Measurements from ENCODE around the gene RPL22. TPM values are rescaled to one million over a fixed set of nuclear protein-coding genes. Genes with fewer than 3 reads are reported as not detected.

The RPL22 gene
- total and polyA plus RNA-seq, 12 donors = 223 to 639 (median 277) TPM

DNA sequence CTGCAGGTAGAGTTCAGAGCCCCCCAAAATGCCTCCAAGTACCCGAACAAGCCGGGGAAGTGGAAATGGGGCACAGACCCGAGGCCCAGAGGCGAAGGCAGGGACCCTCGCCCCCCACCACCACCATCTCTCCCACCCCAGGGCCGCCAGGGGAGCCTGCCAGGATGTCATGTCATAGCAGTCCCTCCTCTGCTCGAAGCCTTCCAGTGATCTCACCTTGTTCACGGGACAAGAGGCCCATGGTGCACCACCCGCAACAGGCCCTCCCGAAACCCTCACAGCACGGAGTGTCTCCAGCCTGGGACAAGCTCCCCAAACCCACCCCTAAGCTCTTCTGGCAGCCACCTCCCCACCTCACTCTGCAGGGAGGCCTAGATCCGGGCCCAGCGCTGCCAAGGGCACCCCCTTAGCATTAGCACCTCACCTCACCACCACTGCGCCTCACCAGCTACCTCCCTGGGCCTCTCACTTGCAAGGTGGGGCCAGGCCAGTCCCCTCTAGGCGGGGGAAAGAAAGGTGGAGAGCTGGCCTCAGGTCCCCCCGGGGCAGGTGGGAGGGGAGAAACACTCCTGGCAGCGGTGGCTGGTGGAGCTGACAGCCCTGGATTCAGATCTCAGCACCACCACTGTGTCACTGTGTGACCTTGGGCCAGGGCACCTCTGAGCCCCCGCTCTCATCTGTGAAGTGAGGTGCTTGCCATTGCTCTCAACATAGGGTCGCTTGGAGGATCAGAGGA, 32.6 kb downstream of the RPL22 start:
- DNase-seq (no peak), ATAC-seq (no peak)
- Histone ChIP-seq H3K27me3 (peaks cover 0 to 81% (median 46%) of the 10 kb centered on the region in 7 donors), H3K4me1 (no peaks in the 10 kb centered on the region), H3K4me3 (no peak overlapping the region), H3K36me3 (no peaks in the 10 kb centered on the region), H3K9me3 (no peaks in the 10 kb centered on the region), H3K27ac (no peak overlapping the region)
- TF ChIP-seq CTCF (IDR thresholded peaks at IDR 0.05) = no peak
- WGBS, 2 donors = 81 to 82% methylated on average over 19 of the region's 19 CpGs
- intact Hi-C loops (cut with DNase I) = no loop called here

DNA sequence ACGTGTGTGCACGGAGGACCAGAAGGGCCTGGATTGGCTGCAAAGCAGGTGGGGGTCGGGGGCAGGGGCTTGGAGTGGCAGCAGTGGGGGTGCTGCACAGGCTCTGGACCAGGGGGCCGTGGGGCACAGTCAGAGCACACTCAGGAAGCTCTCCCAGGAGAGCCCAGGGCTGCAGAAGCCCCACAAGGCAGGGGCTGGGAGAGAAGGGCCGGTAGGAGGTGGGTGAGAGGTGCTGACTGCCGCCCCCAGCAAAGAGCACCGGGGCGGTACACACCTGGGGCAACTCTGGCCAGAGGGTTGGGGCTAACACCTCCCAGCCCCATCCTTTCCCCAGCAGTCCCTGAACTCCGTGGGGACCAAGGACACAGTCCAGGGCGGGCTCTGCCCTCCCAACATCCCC, 33.2 kb downstream of the RPL22 start:
- WGBS, 2 donors = 60 to 69% methylated on average over 10 of the region's 10 CpGs
- intact Hi-C loops (cut with DNase I) = no loop called here
- ATAC-seq = no peak

DNA sequence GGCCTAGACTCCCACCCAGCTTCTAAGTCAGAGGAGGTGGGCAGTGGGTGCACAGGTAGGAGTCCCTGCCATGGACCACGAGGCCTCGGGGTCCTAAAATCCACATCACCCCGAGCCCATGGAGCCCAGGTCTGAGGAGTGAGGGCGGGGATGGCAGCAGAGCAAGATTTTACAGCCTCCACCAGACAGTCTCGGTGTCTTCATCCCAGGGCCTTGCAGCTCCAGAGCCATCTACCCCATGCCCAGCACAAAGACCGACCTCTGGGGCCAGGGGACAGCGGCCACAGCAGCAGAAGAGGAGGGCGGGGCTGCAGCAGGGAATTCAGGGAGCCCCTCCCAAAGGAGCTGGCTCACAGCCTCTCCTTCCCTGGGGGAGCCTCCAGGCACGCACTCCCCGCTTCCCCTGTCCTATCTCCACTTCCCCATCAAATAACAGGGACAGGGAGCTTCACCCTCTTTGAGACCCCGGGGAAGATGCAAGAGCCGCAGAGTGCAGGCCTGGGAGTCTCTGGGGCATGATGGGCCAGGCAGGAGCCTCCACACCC, 33.9 kb downstream of the RPL22 start:
- Histone ChIP-seq H3K27me3 (peaks cover 0 to 81% (median 48%) of the 10 kb centered on the region in 7 donors), H3K9me3 (no peaks in the 10 kb centered on the region), H3K27ac (no peak overlapping the region), H3K4me1 (peaks cover 0 to 7% (median 0%) of the 10 kb centered on the region in 9 donors), H3K36me3 (no peaks in the 10 kb centered on the region), H3K4me3 (no peak overlapping the region)
- DNase-seq = no peak
- WGBS, 2 donors = 68 to 73% methylated on average over 12 of the region's 12 CpGs
- no peak for TF ChIP-seq CTCF (IDR thresholded peaks at IDR 0.05)
- intact Hi-C loops (cut with DNase I) = no loop called here
- no peak for ATAC-seq

More for the DNA sequence above, 33.2 kb downstream of the RPL22 start:
- Histone ChIP-seq H3K27ac (no peak overlapping the region), H3K4me1 (peaks cover 0 to 1% (median 0%) of the 10 kb centered on the region in 9 donors), H3K36me3 (no peaks in the 10 kb centered on the region), H3K4me3 (no peak overlapping the region), H3K9me3 (no peaks in the 10 kb centered on the region), H3K27me3 (peaks cover 0 to 81% (median 46%) of the 10 kb centered on the region in 7 donors)
- no peak for DNase-seq
- TF ChIP-seq CTCF (IDR thresholded peaks at IDR 0.05) = no peak

DNA sequence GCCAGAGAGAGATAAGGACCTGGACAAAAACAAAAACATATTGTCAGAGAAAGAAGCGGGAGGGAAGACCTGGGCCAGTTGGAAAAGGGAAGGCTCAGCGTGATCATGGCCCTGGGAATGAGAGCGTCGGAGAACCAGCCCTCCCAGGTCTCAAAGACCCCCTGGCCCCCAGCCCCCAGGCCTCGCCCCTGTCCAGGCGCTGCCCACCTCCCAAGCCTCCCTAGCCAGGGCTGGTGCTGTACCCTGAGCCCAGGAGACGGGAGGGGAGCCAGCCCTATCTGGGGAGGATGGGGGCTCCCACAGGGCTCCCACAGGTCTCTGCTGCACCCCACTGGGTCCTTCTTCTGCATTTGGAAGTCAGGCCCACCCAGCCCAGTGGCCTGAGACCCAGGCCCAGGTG, 34.4 kb downstream of the RPL22 start:
- intact Hi-C loops (cut with DNase I) = no loop called here
- Histone ChIP-seq H3K4me3 (no peak overlapping the region), H3K27ac (no peak overlapping the region), H3K4me1 (peaks cover 0 to 7% (median 0%) of the 10 kb centered on the region in 9 donors), H3K36me3 (no peaks in the 10 kb centered on the region), H3K27me3 (peaks cover 0 to 79% (median 44%) of the 10 kb centered on the region in 7 donors), H3K9me3 (no peaks in the 10 kb centered on the region)
- DNase-seq (no peak), ATAC-seq (no peak)
- no peak for TF ChIP-seq CTCF (IDR thresholded peaks at IDR 0.05)
- WGBS, 2 donors = 69 to 70% methylated on average over 7 of the region's 7 CpGs
